Measurements from ENCODE around the gene FN3KRP. TPM values are rescaled to one million over a fixed set of nuclear protein-coding genes. Genes with fewer than 3 reads are reported as not detected.

FN3KRP gene
- total and polyA plus RNA-seq, 2 of the 13 experiments (the other 11 are each of a cell fraction or from before 2014, with no cell fraction given), result 22.4 to 28.2 TPM

DNA sequence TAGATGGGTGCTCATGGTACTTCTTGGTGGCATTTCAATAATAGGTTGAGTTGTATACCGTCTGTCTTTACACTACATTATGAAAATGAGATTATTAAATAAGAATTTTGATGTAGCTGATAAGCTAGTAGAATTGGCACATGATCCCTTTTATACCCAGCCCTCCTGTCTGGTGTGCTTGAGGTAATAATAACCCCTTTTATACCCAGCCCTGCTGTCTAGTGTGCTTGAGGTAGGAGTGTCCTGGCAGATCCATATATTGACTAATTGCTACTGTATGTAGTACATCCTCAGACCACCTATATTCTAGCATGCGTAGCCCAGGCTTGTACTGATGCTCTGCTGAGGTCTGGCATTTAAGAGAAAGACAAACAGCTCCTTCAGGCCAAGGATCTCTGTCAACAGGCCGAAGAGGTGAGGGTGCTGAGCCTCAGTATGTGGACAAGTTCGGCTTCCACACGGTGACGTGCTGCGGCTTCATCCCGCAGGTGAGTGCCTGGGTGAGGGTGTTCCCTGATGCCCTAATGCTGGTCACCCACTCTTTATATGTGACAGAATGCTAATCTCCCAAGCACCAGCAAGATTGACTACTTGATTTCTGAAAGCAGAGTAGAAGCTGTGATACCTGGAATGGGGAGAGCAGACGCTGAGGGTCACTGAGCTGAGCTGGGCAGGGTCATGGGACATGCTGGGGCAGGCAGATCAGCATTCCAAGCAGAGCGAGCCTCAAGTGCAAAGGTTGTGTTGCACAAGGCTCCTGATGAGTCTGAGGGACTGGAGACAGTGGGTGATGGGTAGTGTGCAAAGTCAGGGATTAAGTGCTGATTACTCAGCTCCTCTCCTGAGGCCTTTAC lies 24.6 kb downstream of the FN3KRP start (continued):
- TF ChIP-seq REST (IDR thresholded peaks at IDR 0.05; ENCODE audit: borderline replicate concordance in 1 of 2, low read depth in 1 of 2, low read length in 2 of 2), result no peak
- TF ChIP-seq NFYC (CRISPR knock-in tag; IDR thresholded peaks at IDR 0.05), result 0 out of 2 replicates have a peak, but pooled peaks have one; percentile 7
- no peak for TF ChIP-seq FOXM1 (CRISPR knock-in tag; IDR thresholded peaks at IDR 0.05)
- no peak; the same call in 1 of the 2 replicates for TF ChIP-seq ZNF564 (CRISPR knock-in tag; IDR thresholded peaks at IDR 0.05)
- TF ChIP-seq FOXK1 (CRISPR knock-in tag; IDR thresholded peaks at IDR 0.05; ENCODE audit: borderline replicate concordance, low read depth), result peak; percentile 80; the same call in 1 of the 2 replicates
- TF ChIP-seq FOXP1 (IDR thresholded peaks at IDR 0.05), result no peak
- peak; percentile 84 for TF ChIP-seq FOXP1 (CRISPR knock-in tag; IDR thresholded peaks at IDR 0.05)
- 0 out of 2 replicates have a peak, but pooled peaks have one; percentile 36 for TF ChIP-seq ZNF878 (CRISPR knock-in tag; IDR thresholded peaks at IDR 0.05)
- no peak for TF ChIP-seq FOXK2 (IDR thresholded peaks at IDR 0.05)
- TF ChIP-seq ZKSCAN8 (CRISPR knock-in tag; IDR thresholded peaks at IDR 0.05; ENCODE audit: borderline replicate concordance), result peak; percentile 81; the same call in 1 of the 2 replicates
- no peak for TF ChIP-seq ZNF660 (CRISPR knock-in tag; IDR thresholded peaks at IDR 0.05; ENCODE audit: borderline replicate concordance, low read depth)
- TF ChIP-seq NCOR1 (IDR thresholded peaks at IDR 0.05; ENCODE audit: borderline replicate concordance, low read length), result peak; percentile 95
- peak; percentile 85 for TF ChIP-seq ZBTB43 (CRISPR knock-in tag; conservative IDR thresholded peaks at IDR 0.05)
- peak; percentile 17; the same call in 1 of the 2 replicates for TF ChIP-seq STAG1 (CRISPR knock-in tag; IDR thresholded peaks at IDR 0.05)
- no peak for TF ChIP-seq SNAPC4 (CRISPR knock-in tag; IDR thresholded peaks at IDR 0.05)
